A204.1 (cell line): ENCODE measurements around the gene UTP15.

Source experiments
- FAIRE-seq: peaks from 2 replicates; lab custom pipeline; 2012; peaks lifted over from hg19 to GRCh38; lab: Jason Lieb, UNC

Gene UTP15, protein sequence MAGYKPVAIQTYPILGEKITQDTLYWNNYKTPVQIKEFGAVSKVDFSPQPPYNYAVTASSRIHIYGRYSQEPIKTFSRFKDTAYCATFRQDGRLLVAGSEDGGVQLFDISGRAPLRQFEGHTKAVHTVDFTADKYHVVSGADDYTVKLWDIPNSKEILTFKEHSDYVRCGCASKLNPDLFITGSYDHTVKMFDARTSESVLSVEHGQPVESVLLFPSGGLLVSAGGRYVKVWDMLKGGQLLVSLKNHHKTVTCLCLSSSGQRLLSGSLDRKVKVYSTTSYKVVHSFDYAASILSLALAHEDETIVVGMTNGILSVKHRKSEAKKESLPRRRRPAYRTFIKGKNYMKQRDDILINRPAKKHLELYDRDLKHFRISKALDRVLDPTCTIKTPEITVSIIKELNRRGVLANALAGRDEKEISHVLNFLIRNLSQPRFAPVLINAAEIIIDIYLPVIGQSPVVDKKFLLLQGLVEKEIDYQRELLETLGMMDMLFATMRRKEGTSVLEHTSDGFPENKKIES

DNA sequence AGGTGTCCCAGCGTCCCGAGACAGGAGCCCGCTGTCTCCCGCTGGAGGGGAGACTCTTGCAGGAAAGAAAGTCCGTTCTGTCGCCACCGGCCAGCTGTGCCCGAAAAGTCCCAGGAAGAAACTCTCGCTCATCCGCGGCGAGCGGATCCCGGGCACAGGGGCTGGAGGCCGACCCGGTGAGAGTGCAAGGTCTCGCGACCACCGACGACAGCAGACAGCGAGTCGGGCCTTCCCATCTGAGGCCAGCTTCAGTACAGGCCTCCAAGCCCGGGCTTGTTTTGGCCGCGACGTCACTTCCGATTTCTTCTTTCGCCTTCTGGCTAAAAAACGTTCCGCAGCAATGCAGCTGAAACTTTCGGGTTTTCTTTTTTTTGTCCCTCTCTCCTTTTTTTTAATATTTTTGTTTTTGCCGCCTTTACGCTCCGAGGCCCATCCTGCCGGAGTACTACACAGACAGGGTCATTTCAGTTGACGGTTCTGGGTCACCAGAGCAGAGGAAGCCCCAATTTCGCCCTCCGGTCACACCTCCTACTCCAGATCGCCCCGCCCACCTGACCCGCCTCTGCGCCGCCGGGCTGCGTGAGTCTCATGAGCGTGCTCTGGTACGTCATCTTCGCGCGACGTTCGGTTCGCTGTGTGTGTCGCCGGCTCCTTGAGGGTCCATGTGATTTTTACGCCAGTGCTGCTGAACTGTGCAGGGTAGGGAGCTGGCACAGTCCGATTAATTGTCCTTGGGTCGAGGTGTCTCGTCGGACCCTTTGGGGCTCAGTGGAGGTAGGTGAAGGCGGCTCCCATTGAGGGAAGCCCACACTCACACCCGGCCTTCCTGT is at the start of gene UTP15, which contains the start of gene ANKRA2:
TSS of gene UTP15 (plus strand) at position 605 of the 830 bp plus-strand sequence. CDS start 1,602 bp downstream, outside the sequence.
TSS of gene ANKRA2 (minus strand) at position 501 of the 830 bp plus-strand sequence. CDS start 2,758 bp downstream, outside the sequence.
- peak; percentile 92 for FAIRE-seq

DNA sequence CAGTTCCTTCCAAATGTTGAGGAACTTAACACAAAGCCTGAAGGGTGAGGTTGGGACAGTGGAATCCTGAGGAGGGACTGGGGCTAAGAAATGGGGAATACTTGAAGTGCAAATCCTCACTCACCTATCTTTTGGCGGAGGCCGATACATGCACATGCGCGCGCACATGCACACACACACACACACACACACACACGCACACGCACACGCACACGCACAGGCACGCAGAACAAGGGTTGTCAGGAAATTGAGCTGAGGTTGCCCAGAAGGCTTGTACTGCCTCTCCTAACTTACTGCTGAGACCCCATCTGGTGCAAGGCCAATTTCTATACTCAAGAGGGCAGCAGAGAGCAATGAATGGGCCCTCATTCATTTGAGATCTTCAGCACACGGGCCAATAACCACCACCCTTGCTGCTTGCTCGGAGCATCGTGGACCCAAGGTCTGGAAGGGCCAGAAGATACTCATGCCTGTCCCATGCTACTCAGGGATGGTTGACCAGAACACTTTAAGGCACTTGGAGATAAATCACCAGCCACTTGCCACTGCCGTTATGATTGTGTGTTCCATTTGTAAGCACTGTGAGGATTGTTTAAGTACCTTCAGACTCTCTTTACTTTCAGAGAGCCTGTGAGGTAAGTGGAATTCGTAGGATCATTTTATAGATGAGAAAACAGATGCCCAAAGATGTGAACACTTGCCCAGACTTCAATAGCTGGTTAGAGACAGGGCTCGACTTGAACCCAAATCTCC is 45.8 kb upstream of the UTP15 start:
- FAIRE-seq: peak; percentile 54

DNA sequence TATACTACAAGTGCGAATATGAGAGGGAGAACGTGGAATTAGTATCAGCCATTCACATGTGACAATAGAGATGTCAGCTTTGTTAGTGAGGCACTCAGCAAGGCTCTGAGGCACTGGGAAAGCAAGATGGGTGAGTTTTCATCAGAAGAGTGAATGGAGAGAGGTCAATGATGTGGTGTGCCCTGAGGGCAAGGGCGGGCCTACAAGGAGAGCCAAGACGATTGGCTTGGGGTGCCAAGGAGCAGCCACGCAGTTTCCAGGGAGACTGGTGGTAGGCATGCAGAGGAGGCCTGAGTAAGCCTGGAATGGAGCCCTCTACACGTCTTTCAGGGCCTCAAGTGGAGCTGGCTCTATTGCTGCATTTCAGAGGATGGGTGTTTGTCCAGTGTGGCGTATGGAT is 42.6 kb upstream of the UTP15 start:
- no peak for FAIRE-seq

- no peak for FAIRE-seq
Observed at GRCh38 chr5:73523861-73524260, 41.7 kb upstream of the UTP15 start.

- no peak for FAIRE-seq
Observed at GRCh38 chr5:73525606-73526203, 39.8 kb upstream of the UTP15 start.

DNA sequence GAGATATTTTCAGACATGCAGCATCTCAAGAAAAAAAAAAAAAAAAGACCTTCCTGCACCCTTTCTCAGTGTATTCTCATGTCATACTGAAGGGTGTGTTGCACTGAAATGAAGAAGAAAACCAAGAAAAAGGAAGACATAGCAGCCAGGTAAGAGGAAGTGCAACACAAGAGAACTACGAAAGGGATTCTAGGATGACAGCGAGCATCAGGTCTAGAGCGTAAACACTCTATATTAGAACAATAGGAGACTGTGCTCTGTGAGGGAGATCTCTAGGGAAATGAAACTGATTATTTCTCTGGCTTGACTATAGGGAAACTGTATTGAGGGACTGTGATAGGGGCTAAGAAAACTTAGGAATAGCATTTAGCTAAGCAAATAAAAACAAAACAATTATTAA is 37.3 kb upstream of the UTP15 start:
- FAIRE-seq: no peak

DNA sequence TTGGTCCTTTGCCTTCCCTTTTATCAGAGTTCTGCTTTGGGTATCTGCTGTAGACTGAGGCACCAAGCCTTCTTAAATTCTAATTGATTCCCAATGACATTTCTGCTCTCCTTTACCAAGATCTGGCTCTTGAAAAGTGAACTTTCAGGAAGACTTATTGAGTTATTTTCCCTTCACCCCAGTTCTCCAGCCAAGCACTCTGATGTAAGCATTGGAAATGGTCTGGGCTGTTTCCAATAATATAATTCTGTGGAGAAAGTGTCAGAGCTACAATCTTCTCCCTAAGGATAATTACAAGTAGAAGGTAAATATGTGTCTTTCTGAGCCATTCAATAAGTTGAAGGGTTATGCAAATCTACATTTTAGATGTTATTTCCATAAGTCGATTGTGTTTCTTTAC is 36.5 kb upstream of the UTP15 start:
- FAIRE-seq: no peak

GRCh38 chr5:73531356-73531755 is 34.2 kb upstream of the UTP15 start:
- FAIRE-seq: no peak

- FAIRE-seq: no peak
Observed at GRCh38 chr5:73532195-73532594, 33.3 kb upstream of the UTP15 start.

- FAIRE-seq: no peak
Observed at GRCh38 chr5:73534011-73534644, 31.4 kb upstream of the UTP15 start.

DNA sequence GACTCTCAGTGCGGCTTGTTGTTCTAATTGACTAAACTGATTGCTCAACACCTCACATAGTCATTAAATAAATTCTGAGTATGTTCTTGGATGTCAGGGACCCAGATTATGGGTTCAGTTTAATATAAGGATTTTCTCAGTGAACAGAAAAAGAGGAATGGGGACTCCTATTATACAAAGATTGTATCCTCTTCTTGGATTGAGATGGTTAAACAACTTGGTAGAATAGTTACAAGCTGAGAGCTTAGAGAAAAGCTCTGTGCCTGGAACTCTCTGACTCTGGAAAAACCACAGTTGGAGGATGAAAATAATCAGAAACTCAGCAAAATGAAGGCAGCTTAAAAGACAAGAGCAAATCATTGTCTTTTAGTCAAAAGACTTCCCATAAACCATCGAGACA is 30.6 kb upstream of the UTP15 start:
- FAIRE-seq: no peak

- FAIRE-seq: no peak
Observed at GRCh38 chr5:73539730-73540129, 25.8 kb upstream of the UTP15 start.

DNA sequence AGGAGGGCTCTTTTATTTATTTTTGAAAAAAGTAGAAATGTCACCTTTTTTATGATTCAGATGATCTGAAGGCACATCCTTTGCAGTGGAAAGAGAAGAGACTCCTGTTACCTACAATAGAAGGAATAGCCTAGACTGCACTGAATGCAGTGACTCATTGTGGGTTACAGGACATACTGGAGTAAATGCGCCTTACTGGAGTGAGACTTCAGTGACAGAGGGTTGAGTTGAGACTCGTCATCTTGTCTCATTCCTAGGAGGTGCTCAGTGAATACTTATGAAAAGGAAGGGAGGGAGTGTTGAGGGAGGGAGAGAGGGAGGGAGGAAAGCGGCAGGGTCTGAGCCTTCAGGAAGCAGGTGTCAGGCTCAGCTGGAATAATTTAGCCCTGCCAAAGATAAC is 25.4 kb upstream of the UTP15 start:
- no peak for FAIRE-seq

DNA sequence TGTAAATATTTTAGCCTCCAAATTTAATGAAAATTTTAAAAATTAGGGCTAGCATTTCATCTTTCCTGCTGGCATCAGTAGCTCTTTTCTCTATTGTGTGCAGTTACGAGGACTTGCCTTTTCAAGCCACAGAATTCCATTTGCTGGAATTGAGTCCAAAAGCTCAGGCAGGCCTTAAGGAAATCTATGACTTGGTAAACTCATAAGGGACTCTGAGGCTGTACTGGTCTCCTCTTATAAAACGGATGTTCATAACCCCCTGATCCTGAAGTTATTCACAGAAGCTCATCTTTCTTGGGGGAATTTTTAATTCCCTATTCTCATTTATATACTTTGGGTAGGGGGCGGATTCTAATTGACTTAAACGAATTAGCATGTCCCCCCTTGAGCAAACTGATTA is 23.5 kb upstream of the UTP15 start:
- FAIRE-seq: no peak

- FAIRE-seq: no peak
Observed at GRCh38 chr5:73544429-73545402, 20.8 kb upstream of the UTP15 start.

GRCh38 chr5:73545403-73545779 is 20.2 kb upstream of the UTP15 start:
- FAIRE-seq: no peak

GRCh38 chr5:73550016-73550415 is 15.5 kb upstream of the UTP15 start:
- FAIRE-seq: no peak

- FAIRE-seq: no peak
Observed at GRCh38 chr5:73552642-73553041, 12.9 kb upstream of the UTP15 start.

DNA sequence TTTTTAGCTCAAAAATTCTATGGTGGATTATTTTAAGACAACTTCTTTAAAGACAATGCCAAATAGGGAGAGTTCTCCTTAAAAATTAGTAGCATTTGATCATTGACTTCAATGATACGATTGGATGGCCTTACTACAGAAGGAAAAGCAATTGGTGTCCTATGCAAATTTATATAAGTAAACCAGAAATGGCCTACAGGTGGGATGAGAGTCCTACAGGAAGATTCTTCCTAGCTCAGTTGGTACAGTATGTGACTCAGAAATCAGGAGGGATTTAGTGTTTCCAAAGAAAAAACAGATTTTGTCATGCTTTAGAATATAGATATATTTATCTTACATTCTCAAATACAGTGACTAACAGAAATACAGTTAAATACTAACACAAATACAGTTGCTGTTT is 6.6 kb upstream of the UTP15 start:
- FAIRE-seq: no peak

DNA sequence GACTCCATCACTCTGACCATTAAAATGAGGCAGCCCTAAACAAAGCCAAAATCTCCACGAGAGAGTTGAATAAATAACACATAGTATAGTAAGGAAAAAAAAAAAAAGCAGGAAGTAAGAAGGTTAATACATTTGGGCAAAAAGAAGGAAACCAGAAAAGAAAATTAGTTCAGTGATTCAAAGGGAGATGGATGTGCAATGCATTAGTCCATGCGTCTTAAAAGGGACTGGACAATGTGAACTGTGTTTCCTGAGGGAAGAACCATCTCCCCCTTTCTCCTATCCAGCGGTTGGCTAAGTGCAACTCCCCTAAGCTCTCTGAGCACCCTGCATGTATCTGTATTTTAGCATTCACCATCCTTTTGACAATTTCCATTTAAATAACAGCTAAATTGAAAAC is 1.5 kb upstream of the UTP15 start:
- no peak for FAIRE-seq
